ENCODE measurements around the gene HIVEP3.

GRCh38 chr1:41670217-41670957, 248.3 kb downstream of the HIVEP3 start:
- TF ChIP-seq CTCF (optimal IDR thresholded peaks at IDR 0.05 in 1 of 3, IDR thresholded peaks at IDR 0.05 in 1 of 3, conservative IDR thresholded peaks at IDR 0.05 in 1 of 3; ENCODE audit: extremely low read depth in 1 of 3, insufficient read depth in 2 of 3, low read length in 3 of 3) = no peak
- TF ChIP-seq EZH2 (IDR thresholded peaks at IDR 0.05; ENCODE audit: low read length) = no peak

All from keratinocyte (primary cell).